GM18907 (cell line): ENCODE data around the gene ZCCHC7.
A peak's percentile ranks its signal among the peaks of the same experiment; 100 is the strongest.

Experiments
- ATAC-seq: cut with Tn5 transposase; IDR thresholded peaks from one replicate; pipeline ENCODE4 v1.9.1; 2021; ENCODE audit warnings: mild to moderate bottlenecking, moderate library complexity; ENCODE audit not compliant: unreplicated experiment

ZCCHC7 gene

DNA sequence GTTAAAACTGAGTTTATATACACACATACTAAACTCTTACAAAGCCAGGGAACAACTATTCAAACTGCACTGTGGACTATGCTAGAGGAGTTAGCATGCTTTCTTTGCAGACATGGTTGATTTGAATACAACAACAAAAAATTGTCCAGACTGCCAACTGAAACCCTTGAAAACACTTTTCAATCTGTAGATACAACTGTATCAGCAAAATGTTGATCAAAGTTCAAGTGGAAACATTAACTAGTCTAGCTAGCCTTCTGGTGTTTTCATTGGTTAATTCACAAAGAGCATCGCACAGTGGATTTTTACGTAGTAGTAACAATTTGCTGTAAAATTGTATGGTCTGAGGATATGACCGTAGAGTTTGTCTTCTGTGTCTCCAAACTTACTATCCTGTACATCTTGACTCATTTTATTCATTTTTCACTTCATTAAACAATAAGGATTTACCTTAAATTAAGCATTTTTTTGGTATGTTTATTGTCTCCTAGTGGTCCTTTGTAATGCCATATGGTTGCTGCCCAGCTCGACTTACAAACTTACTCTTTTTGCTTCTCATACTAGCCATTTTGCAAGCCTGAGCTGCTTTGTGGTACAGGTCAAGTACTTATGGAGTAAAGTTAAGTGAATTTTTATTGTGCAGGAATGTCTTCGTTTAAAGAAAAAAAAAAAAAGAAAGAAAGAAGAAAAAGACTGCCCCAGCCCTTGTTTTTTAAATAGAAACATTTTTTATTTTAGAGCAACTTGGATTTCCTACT lies 123.4 kb downstream of the ZCCHC7 start:
- no peak for ATAC-seq

DNA sequence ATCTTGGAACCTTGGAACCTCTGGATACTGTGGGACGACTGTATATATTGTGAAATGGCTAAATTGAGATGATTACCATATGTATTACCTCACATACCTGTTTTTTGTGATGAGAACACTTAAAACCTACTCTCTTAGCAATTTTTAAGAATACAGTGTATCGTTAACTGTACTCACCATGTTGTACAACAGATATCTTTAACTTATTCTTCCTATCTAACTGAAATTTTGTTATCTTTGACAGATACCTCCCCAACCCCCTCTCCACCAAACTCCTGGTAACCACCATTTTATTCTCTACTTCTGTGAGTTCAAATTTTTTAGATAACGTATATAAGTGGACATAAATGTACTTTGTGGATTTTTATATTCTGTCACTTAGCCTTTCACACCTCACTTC lies 126.5 kb downstream of the ZCCHC7 start:
- no peak for ATAC-seq

DNA sequence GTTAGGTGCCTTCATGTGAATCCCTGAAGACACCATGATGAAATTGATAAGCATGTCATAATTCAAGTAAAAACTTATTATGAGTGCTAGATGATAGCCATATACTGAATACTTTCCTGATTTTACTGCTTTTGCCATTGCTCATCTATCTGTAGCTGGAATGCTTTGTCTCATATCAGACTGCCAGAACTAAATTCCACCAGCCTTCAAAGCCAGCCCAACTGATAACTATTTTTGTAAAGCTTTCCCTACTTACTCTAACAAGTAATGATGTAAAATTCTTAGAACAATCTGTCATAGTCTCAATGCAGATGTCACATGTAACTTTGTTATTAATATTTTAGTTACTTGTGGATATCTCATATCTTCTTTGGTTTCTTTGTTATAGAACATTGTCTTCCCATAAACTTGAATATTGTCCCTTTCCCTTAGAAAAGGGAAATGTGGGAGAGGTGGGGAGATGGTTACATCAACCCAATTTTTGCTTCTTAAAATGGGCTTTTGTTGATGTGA lies 128.3 kb downstream of the ZCCHC7 start:
- no peak for ATAC-seq

DNA sequence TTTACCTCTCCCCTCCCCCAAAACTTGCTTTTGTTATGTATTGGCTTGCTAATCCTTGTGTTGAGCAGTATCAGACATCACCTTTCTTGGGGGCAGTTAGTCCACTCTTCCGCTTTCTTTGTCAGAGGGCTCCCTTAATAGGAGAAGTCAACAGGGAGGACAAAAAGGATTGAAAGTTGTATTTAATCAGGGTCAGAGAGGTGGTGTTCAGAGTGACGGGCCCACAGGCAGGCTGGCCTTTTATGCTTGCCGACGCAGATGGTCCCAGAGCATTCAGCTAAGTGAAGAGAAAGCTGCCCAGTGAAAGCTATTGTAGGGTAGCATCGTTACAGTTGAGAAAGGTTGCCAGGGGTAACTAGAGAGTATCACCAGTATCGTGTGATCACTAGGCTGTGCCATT lies 131.1 kb downstream of the ZCCHC7 start:
- ATAC-seq, result no peak

DNA sequence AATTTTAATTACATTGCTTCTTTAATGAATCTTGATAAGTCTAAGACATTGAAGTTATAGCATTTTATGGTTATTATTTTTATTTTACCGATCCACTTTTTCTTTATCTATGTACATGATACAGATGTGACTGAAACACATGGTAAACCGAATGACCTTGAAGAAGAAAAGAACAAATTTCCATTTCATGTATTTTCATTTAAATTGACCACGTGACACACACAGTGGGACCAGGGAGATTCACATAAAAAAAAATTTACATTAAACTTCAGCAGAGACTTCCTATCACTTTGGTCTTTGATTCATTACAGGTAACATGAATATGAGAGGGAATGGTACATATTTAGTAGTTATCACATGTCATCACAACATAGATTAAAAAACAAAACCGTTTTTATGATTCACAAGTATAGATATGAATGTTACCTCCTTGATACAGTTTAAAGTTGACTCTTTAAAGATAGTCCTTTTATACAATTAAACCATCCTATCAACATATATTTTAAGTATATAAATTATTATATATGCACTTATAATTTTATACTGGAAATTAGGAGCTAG lies 133.1 kb downstream of the ZCCHC7 start:
- no peak for ATAC-seq

DNA sequence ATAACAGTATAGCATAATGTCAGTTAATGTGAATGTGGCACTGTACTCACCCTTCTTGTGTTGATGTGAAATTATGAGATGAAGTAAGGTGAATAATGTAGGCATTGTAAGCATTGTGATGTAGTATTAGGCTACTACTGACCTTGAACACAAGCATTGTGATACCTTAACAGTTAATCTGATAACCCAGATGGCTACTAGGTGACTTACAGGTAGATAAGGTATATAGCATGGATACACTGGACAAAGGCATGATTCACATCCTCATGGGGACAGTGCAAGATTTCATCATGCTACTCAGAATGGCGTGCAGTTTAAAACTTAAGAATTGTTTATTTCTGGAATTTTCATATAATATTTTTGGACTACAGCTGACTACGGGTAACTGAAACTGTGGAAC lies 134.8 kb downstream of the ZCCHC7 start:
- ATAC-seq, result no peak

DNA sequence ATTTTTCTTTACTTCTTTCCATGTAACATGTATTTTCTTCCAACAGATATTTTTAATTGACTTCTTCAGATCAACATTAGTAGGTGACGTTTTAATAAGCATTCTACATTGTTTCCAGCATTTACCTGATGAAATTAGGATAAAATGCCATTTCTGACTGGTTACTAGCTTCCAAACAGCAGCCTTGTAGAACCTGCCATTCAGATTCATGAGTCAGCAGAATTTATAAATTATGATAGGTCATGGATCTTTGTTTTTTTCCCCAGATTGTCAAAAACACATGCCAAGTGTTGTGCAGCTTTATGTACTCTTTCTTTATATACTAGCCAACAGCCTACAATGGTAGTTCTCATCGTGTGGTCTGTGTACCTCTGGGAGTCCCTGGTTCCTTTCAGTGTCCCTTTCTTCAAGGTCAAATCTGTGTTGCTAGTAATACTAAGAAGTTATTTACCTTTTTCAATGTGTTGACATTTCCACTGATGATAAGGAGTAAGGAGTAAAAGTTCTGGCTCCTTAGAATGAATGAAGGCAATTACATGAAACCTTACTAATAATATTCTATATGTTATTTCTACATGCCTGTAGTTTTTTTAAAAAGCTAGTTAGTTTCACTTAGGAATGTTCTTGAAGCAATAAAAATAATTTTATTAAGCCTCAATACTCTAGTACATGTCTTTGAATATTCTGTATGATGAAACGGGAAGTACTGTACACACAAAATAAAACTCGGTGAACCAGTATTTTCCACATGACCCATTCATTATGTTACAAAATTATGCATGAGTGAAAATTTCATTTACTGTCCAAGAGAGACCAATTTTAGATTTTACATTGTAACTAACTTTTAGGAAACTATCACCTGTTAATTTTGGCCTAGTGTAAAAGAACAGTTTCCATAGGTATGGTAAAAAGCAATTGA lies 135.8 kb downstream of the ZCCHC7 start:
- ATAC-seq, result no peak

DNA sequence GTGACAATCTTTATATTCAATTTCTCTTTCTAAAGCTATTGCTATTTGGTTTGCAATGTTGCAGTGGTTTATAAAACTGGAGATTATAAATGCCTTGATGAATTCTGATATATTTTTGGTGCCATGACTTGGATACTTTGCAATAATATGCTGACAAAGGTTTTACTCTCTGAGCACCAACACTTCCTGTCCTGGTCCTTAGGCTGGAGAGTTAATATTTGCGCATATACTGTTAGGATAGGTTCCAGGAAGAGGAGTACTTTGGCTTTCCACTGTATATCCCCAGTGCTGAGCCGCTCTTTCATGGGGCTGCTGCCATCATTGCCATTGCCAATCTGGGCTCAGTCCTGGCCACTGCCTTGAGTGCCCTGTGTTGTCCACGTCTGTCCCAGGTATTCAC lies 139.6 kb downstream of the ZCCHC7 start:
- ATAC-seq, result no peak

DNA sequence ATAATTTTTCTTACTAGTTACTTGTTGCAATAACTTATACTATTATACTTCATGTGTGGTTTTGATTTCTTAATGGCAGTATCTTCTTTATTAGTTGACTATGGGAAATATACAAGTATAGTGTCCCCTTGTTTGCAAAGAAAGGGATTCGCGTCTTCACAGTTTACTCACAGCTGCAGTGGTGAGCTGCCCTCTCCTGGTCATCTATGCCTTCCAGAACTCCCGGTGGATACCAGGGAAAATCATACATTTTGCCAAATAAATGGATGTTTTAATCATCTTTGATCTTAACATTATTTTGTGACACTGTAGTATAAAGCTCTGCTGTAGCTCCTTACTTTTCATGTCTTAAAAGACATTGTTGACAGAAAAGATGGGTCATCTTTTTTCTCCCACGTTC lies 142.0 kb downstream of the ZCCHC7 start:
- no peak for ATAC-seq

DNA sequence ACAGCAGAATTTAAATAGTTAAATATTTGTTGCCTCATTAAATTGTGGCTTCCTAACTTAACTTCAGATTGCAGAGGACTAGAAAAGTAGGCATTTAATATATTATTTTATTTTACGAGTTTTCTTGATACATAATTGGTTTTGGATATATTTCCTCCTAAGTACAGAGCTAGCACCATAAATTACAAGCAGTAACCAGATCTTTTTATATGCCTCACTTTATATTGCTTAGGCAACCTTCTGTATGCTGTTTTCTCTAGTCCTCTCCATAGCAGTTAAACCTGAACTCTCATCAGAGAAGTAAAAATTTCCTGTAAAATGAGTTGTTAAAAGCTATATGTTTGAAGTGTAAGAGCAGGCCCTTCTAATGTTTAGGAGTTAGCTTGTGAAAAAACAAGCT lies 144.2 kb downstream of the ZCCHC7 start:
- no peak for ATAC-seq

DNA sequence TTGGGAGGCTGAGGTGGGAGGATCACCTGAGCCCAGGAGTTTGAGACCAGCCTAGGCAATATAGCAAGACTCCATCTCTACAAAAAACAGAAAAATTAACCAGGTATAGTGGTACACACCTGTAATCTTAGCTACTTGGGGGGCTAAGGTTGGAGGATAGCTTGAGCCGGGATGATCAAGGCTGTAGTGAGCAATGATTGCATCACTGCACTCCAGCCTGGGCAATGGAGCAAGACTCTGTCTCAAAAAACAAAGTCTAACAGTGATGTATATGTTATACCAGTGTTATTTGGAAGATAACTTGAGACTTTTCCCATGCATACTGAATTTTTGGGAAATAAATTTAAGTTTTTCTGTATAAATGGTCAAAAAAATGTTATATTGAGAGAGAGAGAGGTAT lies 146.3 kb downstream of the ZCCHC7 start:
- no peak for ATAC-seq

DNA sequence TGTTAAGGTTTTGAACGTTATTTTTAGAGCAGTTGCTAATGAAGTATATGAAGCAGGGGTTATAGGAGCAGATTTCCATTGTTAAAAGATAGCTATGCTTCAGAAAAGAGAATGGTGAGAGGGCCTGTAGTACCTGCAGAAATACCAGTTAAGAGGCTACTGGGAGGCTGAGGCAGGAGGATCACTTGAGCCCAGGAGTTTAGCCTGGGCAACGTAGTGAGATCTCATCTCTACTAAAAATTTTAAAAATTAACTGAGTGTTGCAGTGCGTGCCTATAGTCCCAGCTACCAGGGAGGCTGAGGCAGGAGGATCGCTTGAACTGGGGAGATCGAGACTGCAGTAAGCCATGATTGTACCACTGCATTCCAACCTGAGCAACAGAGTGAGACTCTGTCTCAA lies 148.8 kb downstream of the ZCCHC7 start:
- no peak for ATAC-seq

DNA sequence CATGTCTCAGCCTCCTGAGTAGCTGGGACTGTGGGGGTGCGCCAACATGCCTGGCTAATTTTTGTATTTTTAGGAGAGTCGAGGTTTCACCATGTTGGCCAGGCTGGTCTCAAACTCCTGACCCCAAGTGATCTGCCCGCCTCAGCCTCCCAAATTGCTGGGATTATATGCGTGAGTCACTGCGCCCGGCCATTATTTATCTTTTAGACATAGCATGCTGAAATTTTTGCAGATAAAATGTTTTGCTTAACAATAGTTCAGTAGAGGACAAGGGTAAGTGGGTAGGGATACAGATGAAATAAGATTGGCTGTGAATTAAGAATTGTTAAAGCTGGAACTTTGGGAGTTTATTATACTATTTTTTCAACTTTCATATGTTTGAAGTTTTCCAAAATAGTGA lies 151.3 kb downstream of the ZCCHC7 start:
- ATAC-seq, result no peak

DNA sequence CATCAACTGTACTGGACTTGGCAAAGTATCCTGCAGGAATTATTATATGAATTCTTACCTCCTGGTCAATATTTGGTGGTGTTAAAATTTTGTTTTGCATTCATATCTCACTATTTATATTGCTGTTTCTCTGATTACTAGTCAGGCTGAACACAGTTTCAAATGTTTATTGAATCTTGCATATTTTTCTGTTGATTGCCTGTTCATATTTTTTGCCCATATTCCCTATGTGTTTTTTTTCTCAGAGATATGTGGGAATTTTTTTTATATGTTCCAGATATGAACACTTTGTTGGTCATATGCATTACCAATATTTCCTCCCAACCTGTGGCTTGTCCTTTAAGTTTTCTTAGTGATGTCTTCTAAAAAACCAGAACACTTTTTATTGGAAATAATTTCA lies 153.2 kb downstream of the ZCCHC7 start:
- ATAC-seq, result no peak

DNA sequence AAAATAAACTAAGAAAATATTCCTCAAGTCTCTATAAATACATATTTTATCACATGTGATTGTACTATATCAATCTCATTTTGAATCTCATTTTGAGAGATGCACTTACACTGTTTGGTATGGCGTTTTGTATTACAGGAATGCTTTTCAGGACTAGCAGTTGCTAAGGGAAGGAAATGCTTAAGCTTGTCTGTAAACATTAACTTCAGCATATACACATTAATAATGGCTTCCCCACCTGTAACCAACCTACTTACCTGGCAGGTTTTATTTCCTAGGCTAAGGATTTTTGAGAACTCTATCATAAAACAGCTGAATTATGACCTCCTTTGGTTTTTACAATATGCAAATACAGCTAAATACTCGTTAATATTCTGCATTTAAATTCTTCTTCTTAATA lies 161.2 kb downstream of the ZCCHC7 start:
- ATAC-seq, result no peak

DNA sequence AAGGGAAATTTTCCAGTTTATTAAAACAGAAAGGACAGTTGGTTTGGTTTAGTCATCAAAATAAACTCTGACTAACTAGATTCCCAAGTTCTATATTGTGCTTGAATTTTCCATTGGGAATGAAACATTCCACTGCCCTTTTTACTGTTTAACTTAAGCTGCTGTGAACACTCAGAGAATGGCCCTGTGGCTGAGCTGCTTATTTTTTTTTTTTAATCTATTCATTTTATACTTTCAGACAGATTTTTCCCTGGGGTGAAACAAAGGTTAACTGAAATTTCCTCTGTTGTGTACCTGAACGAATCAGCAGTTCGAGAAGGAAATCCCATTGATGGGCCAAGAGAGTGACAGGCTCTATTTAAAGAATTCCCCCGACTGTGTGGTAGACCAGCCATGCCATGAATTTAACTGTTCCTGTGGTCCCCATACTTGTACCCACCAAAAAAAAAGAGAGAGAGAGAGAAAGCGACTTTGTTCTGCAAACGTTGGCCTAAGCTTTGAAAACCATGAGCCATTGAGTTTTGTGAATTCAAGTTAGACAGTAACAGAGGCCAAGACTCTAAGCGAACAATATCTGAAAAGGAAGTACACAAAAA lies 163.5 kb downstream of the ZCCHC7 start:
- peak; percentile 63 for ATAC-seq

DNA sequence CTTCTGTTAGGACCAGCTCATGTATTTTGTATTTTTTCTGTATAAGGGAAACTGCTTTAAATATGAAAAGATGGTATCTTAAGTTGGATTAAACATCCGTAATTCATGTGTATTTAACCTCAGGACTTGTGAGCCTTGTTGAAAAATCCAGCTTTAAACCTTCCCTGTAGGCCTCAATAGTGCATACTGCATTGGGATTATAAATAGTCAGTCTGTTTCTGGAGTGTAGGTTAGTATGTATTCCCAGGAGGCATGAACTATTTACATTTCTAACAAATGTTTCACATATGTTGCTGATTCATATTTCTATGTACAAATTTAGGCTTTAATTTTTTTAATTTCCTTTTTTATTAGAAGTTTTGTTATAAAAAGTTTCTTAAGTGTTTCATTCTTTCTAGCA lies 164.3 kb downstream of the ZCCHC7 start:
- ATAC-seq, result no peak

DNA sequence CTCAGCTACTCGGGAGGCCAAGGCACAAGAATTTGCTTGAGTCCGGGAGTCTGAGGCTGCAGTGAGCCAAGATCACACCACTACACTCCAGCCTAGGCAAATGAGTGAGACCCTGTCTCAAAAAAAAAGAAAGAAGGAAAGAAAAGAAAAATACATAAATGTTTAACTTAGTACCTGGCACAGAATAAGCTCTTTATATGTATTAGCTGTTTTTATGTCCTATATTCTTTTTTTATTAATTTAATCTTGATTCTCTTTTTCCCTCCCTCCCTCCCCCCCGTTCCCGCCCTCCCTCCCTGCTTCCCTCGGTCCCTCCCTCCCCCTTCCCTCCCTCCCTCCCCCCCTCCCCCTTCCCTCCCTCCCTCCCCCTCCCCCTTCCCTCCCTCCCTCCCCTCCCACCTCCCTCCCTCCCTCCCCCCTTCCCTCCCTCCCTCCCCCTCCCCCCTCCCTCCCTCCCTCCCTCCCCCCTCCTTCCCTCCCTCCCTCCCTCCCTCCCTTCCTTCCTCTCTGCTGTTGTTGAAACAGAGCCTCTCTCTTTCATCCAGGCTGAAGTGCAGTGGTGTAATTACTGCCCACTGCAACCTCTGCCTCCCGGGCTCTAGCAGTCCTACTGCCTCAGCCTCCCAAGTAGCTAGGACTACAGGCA lies 166.3 kb downstream of the ZCCHC7 start:
- no peak for ATAC-seq

DNA sequence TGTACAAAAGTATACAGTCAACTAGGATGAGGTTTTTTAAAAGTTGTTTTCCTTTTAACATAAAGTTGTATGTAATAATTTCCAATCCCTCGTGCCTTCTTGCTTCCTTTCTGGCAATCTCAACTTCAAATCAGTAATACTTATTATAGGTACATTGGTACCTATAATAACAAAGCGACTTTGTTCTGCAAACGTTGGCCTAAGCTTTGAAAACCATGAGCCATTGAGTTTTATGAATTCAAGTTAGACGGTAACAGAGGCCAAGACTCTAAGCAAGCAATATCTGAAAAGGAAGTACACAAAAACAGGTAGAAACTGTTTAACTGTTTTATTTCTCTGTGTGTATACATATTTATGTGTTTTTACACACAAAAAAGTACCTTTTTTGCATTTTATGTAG lies 166.9 kb downstream of the ZCCHC7 start:
- ATAC-seq, result no peak

DNA sequence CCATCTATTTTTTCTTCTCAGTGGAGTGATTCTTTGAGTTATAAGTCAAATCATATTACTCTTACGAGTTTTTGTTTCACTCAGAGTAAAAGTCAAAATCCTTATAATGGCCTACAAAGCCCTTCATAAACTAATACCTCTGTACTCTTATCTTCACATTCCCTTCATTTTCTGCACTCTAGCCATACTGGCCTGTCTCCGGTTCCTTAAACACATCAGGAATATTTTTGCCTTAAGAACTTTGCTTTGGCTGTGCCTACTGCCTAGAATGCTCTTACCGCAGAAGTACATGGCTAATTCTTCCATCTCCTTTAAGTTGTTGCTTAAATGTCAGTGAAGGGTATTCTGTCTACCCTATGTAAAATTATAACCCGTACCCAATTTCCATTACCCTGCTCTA lies 169.3 kb downstream of the ZCCHC7 start:
- no peak for ATAC-seq
